AG04449 (cell line): Measurements from ENCODE around the gene TMEM129.

Source experiments
- CTCF ChIA-PET: fragments of 350-600 bp; formaldehyde crosslinking; extraction: SDS; loops from one replicate; lab custom pipeline; 2021; ENCODE audit warnings: antibody characterized with exemption; lab: Yijun Ruan, JAX
- POLR2A ChIA-PET: fragments of 400-600, 350-600 bp; formaldehyde crosslinking; extraction: SDS; loops from one replicate; lab custom pipeline; 2020; ENCODE audit warnings: antibody characterized with exemption, inconsistent platforms; lab: Yijun Ruan, JAX
- DNase-seq: peaks from one replicate; pipeline ENCODE4 v3.0.0-alpha.2; 2010; ENCODE audit warnings: low read depth, low spot score
- H3K4me3 ChIP-seq: 2 replicates; pipeline ENCODE4 v1.5.1; 2011; ENCODE audit warnings: low read depth, mild to moderate bottlenecking, control low read depth, low read length
- TF ChIP-seq, protein P1 (sequence below): IDR thresholded peaks from one replicate; pipeline ENCODE4 v1.5.1; 2011; ENCODE audit warnings: mild to moderate bottlenecking, moderate library complexity, low read length, control low read depth, inconsistent platforms; ENCODE audit not compliant: insufficient read depth; ENCODE audit errors: missing control alignments

TMEM129 gene

DNA sequence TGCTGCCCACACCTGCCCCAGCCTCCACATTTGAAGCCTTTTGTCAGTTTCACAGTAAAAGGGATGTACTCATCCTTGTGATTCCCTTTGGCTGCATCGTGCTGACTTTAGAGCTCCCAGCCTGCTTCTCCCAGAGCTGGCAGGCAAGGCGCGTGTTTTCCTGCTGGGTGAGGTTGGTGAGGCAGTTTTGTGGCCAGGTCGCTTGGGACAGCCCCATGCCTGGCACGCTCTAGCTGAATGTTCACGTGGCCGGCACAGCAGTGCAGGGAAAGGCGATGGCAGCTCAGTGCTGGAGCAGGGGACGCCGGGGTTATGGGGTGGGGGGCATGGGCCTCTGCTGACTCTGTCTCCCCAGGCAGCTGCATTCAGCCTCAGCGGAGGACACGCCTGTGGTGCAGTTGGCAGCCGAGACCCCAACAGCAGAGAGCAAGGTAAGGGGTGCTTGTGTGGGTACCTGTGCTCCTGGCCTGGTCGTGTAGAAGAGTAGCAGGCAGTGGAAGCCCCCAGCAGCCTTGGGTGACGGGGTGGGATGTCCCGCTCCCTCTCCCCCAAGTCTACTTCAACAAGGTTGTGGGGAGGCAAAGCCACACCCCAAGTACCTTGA, 9.5 kb upstream of the TMEM129 start:
- POLR2A ChIA-PET, result interaction anchor here (0.7 kb wide), 1 partner anchor 143 kb away, joined by 3 read pairs; no protein-coding TSS in a partner anchor

DNA sequence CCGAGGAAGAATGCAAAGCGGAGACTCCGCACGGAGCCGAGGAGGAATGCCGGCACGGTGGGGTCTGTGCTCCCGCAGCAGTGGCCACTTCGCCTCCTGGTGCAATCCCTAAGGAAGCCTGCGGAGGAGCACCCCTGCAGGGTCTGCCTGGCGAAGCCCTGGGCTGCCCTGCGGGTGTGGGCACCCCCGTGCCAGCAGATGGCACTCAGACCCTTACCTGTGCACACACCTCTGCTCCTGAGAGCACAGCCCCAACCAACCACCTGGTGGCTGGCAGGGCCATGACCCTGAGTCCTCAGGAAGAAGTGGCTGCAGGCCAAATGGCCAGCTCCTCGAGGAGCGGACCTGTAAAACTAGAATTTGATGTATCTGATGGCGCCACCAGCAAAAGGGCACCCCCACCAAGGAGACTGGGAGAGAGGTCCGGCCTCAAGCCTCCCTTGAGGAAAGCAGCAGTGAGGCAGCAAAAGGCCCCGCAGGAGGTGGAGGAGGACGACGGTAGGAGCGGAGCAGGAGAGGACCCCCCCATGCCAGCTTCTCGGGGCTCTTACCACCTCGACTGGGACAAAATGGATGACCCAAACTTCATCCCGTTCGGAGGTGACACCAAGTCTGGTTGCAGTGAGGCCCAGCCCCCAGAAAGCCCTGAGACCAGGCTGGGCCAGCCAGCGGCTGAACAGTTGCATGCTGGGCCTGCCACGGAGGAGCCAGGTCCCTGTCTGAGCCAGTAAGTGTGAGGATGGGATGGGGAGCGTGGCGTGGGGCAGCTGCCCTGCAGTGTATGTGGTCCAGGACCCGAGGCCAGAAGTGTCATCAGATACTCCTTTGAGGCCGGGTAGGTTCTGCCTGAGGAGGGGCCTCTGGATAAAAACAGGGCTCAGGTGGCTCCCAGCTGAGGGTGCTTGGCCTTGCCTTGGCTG, 7.2 kb upstream of the TMEM129 start:
- TF ChIP-seq, protein P1, sequence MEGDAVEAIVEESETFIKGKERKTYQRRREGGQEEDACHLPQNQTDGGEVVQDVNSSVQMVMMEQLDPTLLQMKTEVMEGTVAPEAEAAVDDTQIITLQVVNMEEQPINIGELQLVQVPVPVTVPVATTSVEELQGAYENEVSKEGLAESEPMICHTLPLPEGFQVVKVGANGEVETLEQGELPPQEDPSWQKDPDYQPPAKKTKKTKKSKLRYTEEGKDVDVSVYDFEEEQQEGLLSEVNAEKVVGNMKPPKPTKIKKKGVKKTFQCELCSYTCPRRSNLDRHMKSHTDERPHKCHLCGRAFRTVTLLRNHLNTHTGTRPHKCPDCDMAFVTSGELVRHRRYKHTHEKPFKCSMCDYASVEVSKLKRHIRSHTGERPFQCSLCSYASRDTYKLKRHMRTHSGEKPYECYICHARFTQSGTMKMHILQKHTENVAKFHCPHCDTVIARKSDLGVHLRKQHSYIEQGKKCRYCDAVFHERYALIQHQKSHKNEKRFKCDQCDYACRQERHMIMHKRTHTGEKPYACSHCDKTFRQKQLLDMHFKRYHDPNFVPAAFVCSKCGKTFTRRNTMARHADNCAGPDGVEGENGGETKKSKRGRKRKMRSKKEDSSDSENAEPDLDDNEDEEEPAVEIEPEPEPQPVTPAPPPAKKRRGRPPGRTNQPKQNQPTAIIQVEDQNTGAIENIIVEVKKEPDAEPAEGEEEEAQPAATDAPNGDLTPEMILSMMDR, result no peak
- DNase-seq, result no peak
- no peak overlapping the region for H3K4me3 ChIP-seq
- POLR2A ChIA-PET, result no interaction called here
- CTCF ChIA-PET, result interaction anchor here (0.6 to 15.3 kb wide), 16 partner anchors 9 to 379 kb away, joined by 3 to 268 read pairs (median 15); partner anchors contain the start of gene SLBP

More for the DNA sequence above, 9.5 kb upstream of the TMEM129 start:
- DNase-seq, result no peak
- CTCF ChIA-PET, result interaction anchor here (0.6 to 15.3 kb wide), 14 partner anchors 7 to 176 kb away, joined by 3 to 268 read pairs (median 4); partner anchors contain the start of genes TACC3 and TMEM129
- no peak overlapping the region for H3K4me3 ChIP-seq
- TF ChIP-seq, protein P1, result no peak

DNA sequence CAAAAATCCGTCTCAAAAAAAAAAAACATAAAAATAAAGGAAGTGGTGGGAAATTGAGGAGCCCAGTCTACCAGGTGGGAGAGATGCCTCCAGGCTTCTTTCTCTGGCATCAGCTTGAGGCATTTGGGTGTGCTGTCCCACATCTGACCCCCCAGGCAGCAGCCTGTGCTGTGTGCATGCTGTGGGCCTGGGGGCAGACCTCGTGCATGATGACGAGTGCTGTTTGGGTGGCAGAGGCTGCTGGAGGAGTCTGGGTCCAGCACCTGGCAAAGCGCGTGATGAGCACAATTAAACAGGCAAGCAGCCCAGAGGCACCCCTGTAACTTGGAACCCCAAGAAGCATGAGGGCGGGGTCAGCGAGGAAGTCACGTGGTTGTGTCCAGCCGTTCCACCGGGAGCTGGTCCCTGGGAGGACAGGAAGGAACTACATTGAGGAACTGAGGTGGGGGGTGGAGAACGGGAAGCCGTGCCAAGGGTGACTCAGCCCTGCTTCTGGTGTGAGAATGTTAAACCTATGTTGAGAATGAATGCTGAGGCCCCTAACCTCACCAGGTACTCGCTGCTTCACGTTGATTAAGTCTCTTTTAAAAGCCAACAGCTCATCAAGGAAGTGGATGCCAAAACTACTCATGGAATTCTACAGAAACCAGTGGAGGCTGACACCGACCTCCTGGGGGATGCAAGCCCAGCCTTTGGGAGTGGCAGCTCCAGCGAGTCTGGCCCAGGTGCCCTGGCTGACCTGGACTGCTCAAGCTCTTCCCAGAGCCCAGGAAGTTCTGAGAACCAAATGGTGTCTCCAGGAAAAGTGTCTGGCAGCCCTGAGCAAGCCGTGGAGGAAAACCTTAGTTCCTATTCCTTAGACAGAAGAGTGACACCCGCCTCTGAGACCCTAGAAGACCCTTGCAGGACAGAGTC, 6.3 kb upstream of the TMEM129 start:
- TF ChIP-seq, protein P1, result no peak
- DNase-seq, result no peak
- ChIA-PET POLR2A (no interaction called here), CTCF (interaction anchor here (0.6 to 15.3 kb wide), 23 partner anchors 10 to 378 kb away, joined by 3 to 268 read pairs (median 3); partner anchors contain the start of gene SLBP)
- no peak overlapping the region for H3K4me3 ChIP-seq

DNA sequence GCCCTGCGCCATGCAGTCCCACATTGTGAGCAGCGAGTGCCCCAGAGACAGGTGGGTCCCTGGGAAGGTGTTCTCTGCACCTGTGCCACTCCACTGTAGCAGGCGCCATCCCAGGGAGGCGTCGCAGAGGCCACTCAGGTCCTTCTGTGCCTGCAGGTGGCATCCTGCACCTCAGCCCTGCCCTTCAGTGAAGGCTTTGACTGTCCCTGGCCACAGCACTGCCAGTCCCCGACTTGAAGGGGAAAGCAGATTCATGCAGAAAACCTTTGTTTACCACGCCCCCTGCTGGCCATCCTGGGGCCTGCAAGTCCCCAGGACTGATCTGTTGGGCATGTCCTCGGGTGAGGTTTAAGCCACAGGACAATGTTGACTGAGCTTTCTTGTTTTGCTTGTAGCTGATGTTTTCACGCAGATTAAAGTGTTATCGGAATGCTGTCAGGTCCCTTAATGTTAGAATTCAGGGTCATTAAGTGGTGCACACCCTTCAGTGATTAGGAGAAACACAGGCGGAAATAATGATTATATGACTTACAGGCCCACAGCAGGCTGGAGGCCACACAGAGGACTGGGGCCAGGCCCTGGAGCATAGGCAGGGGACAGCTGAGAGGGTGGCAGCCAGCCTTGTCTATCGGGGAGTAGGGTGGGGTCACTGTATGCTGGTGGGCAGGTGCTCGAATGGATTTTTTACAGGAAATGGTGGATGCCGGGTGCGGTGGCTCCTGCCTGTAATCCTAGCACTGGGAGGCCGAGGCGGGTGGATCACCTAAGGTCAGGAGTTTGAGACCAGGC, 5.2 kb upstream of the TMEM129 start:
- H3K4me3 ChIP-seq, result no peak overlapping the region
- TF ChIP-seq, protein P1, result peak; percentile 87
- POLR2A ChIA-PET, result no interaction called here
- CTCF ChIA-PET, result interaction anchor here (0.6 to 15.3 kb wide), 26 partner anchors 8 to 372 kb away, joined by 3 to 268 read pairs (median 4); partner anchors contain the start of gene SLBP
- DNase-seq, result no peak

DNA sequence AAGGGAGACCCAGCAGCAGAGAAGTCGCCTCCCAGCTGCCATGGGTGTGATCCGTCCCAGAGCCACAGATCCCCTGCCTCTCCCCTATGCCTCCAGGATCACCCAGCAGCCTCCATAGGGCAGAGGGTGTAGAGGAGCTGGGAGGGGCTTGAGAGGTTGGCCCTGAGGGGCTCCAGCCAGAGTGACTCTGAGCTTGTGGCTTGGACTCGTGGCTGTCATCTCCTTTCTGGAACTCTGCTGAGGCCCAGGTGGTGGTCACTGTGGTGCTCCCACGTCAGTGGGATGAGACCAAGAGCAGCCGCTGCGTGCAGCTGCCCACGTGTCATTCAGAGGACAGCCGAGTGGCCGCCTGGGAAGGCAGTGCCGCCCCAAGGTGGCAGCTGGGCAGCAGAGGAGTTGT, 4.4 kb upstream of the TMEM129 start:
- TF ChIP-seq, protein P1, result no peak
- DNase-seq, result no peak
- POLR2A ChIA-PET, result no interaction called here
- CTCF ChIA-PET, result interaction anchor here (0.9 to 15.3 kb wide), 13 partner anchors 9 to 371 kb away, joined by 3 to 268 read pairs (median 24); partner anchors contain the start of gene SLBP
- no peak overlapping the region for H3K4me3 ChIP-seq
